GM21515 (cell line): ENCODE measurements around the gene IRF6.

Source experiments
- ATAC-seq: cut with Tn5 transposase; IDR thresholded peaks from one replicate; pipeline ENCODE4 v1.9.1; 2021; ENCODE audit not compliant: unreplicated experiment

Gene IRF6

GRCh38 chr1:209805875-209806760 is at the start of gene IRF6:
TSS of gene IRF6 (minus strand) at chr1:209806142. CDS start at chr1:209801413, 4,729 bp downstream.
- ATAC-seq: peak; percentile 79

GRCh38 chr1:209855623-209856022 is 49.7 kb upstream of the IRF6 start:
- no peak for ATAC-seq

- ATAC-seq: no peak
These were observed 49.1 kb upstream of the IRF6 start for GRCh38 chr1:209855006-209855405.

GRCh38 chr1:209854196-209854595 is 48.3 kb upstream of the IRF6 start:
- no peak for ATAC-seq

- ATAC-seq: no peak
These were observed 47.7 kb upstream of the IRF6 start for GRCh38 chr1:209853676-209854075.

GRCh38 chr1:209850342-209850979 is 44.5 kb upstream of the IRF6 start:
- peak; percentile 68 for ATAC-seq

GRCh38 chr1:209849388-209849787 is 43.4 kb upstream of the IRF6 start:
- no peak for ATAC-seq

- ATAC-seq: no peak
These were observed 39.4 kb upstream of the IRF6 start for GRCh38 chr1:209845408-209845725.

GRCh38 chr1:209844695-209845407 is 38.9 kb upstream of the IRF6 start:
- ATAC-seq: no peak

- ATAC-seq: no peak
These were observed 34.7 kb upstream of the IRF6 start for GRCh38 chr1:209840611-209841010.

- no peak for ATAC-seq
These were observed 34.1 kb upstream of the IRF6 start for GRCh38 chr1:209839875-209840546.

- no peak for ATAC-seq
These were observed 32.6 kb upstream of the IRF6 start for GRCh38 chr1:209838537-209838936.

GRCh38 chr1:209837671-209838070 is 31.7 kb upstream of the IRF6 start:
- ATAC-seq: no peak

GRCh38 chr1:209835782-209836298 is 29.9 kb upstream of the IRF6 start:
- no peak for ATAC-seq

- ATAC-seq: no peak
These were observed 25.7 kb upstream of the IRF6 start for GRCh38 chr1:209831615-209832014.

GRCh38 chr1:209830722-209831121 is 24.8 kb upstream of the IRF6 start:
- no peak for ATAC-seq

GRCh38 chr1:209829716-209830115 is 23.8 kb upstream of the IRF6 start:
- ATAC-seq: no peak

- ATAC-seq: peak; percentile 93
These were observed 21.7 kb upstream of the IRF6 start, which contains the start of gene UTP25 for GRCh38 chr1:209827384-209828262. TSS of gene UTP25 (plus strand) at chr1:209827972. CDS start at chr1:209828064, 92 bp downstream.

GRCh38 chr1:209825591-209826434 is 19.9 kb upstream of the IRF6 start:
- ATAC-seq: no peak
